Keratinocyte (primary cell): ENCODE measurements around the gene PRKCH. TPM values are rescaled to one million over a fixed set of nuclear protein-coding genes. Genes with fewer than 3 reads are reported as not detected.

Source experiments
- DNase-seq: peaks from one replicate; pipeline ENCODE4 v3.0.0-alpha.2; 2011; ENCODE audit warnings: low read depth, missing footprints, low spot score
- FAIRE-seq: peaks from 2 replicates; lab custom pipeline; 2011; peaks lifted over from hg19 to GRCh38; lab: Jason Lieb, UNC
- H2AFZ ChIP-seq: 2 replicates; pipeline ENCODE4 v1.6.0; 2012; ENCODE audit warnings: low read length, control low read depth, inconsistent platforms; ENCODE audit not compliant: control insufficient read depth
- H3K27ac ChIP-seq: 2 replicates; pipeline ENCODE4 v1.5.1; 2011; ENCODE audit warnings: low read length; ENCODE audit not compliant: control insufficient read depth, insufficient read depth
- H3K27me3 ChIP-seq: 3 replicates; pipeline ENCODE4 v1.6.0; 2011; ENCODE audit warnings: low read length; ENCODE audit not compliant: control insufficient read depth, insufficient read depth; ENCODE audit errors: extremely low read depth
- H3K36me3 ChIP-seq, 2 experiments: 2 replicates in 1 of 2; 3 replicates in 1 of 2; pipeline ENCODE4 v1.5.1; 2011; ENCODE audit warnings: low read length in 2 of 2, mild to moderate bottlenecking in 1 of 2; ENCODE audit not compliant: control insufficient read depth in 2 of 2, insufficient read depth in 2 of 2; ENCODE audit errors: extremely low read depth in 1 of 2
- H3K4me1 ChIP-seq: 3 replicates; pipeline ENCODE4 v1.5.1; 2011; ENCODE audit warnings: low read length; ENCODE audit not compliant: control insufficient read depth, insufficient read depth; ENCODE audit errors: extremely low read depth
- H3K4me2 ChIP-seq: 3 replicates; pipeline ENCODE4 v1.6.0; 2011; ENCODE audit warnings: low read depth, low read length; ENCODE audit not compliant: control insufficient read depth, insufficient read depth; ENCODE audit errors: extremely low read depth
- H3K4me3 ChIP-seq, 3 experiments: fragments of 200-600 bp in 1 of 3; sonication (generic) in 1 of 3; 2 replicates in 2 of 3; 3 replicates in 1 of 3; pipeline ENCODE4 v1.5.1; 2011 to 2016; ENCODE audit warnings: low read length in 3 of 3, mild to moderate bottlenecking in 3 of 3, control low read depth in 2 of 3, inconsistent platforms in 1 of 3, low read depth in 1 of 3, mixed read lengths in 1 of 3, mixed run types in 1 of 3, moderate library complexity in 1 of 3; ENCODE audit not compliant: control insufficient read depth in 2 of 3, insufficient read depth in 2 of 3; ENCODE audit errors: extremely low read depth in 1 of 3
- H3K79me2 ChIP-seq: 2 replicates; pipeline ENCODE4 v1.6.0; 2012; ENCODE audit warnings: low read length; ENCODE audit not compliant: control insufficient read depth, insufficient read depth
- H3K9ac ChIP-seq: 3 replicates; pipeline ENCODE4 v1.6.0; 2011; ENCODE audit warnings: low read length; ENCODE audit not compliant: control insufficient read depth, insufficient read depth; ENCODE audit errors: extremely low read depth
- H3K9me1 ChIP-seq: 3 replicates; pipeline ENCODE4 v1.6.0; 2011; ENCODE audit warnings: low read length; ENCODE audit not compliant: control insufficient read depth, insufficient read depth; ENCODE audit errors: extremely low read depth
- H3K9me3 ChIP-seq: 2 replicates; pipeline ENCODE4 v1.5.1; 2012; ENCODE audit warnings: low read depth, low read length; ENCODE audit not compliant: control insufficient read depth
- H4K20me1 ChIP-seq: 3 replicates; pipeline ENCODE4 v1.6.0; 2011; ENCODE audit warnings: low read length; ENCODE audit not compliant: control insufficient read depth, insufficient read depth; ENCODE audit errors: extremely low read depth
- CTCF ChIP-seq, 3 experiments: IDR thresholded peaks in 1 of 3; conservative IDR thresholded peaks in 1 of 3; optimal IDR thresholded peaks in 1 of 3; 2 replicates in 2 of 3; 3 replicates in 1 of 3; pipeline versions ENCODE3 to v1.5.1; 2011; ENCODE audit warnings: low read length in 3 of 3, mild to moderate bottlenecking in 3 of 3, moderate library complexity in 2 of 3, control low read depth in 1 of 3, inconsistent platforms in 1 of 3; ENCODE audit not compliant: insufficient read depth in 2 of 3; ENCODE audit errors: extremely low read depth in 1 of 3
- EZH2 ChIP-seq: IDR thresholded peaks from one replicate; pipeline ENCODE4 v1.6.1; 2012; ENCODE audit warnings: inconsistent platforms, mild to moderate bottlenecking, low read length, moderate library complexity
- dilution Hi-C: fragments of 300-500 bp; cut with MboI; formaldehyde crosslinking; loops from one replicate; pipeline ENCODE4 v1.7.0; 2020; ENCODE audit warnings: low sequenced_read_pairs; ENCODE audit not compliant: extremely low pct_ligation_motif_present
- polyA plus RNA-seq, 5 experiments: library from polyadenylated mRNA; depleted of rRNA in 3 of 5; stranded (reverse) in 3 of 5; stranded (forward) in 1 of 5; unstranded in 1 of 5; fragments of >200 nt; gene quantifications; 1 replicate in 1 of 5; 2 replicates in 3 of 5; 3 replicates in 1 of 5; pipeline versions ENCODE4 v1.2.1 to v1.2.3, GENCODE V29; 2011 to 2012; ENCODE audit warnings: missing spikeins in 2 of 5, low read depth in 1 of 5, low replicate concordance in 1 of 5

Gene PRKCH
- polyA plus RNA-seq, 1 donor (not counting 4 experiments of a cell fraction or from before 2014, with no cell fraction given) = 13.7 TPM

- peaks cover 20% of the 10 kb centered on the region for H3K79me2 ChIP-seq
- no peaks in the 10 kb centered on the region for H3K4me1 ChIP-seq
- H3K36me3 ChIP-seq = no peaks in the 10 kb centered on the region
- DNase-seq (no peak), FAIRE-seq (peak; percentile 69)
- H3K27ac ChIP-seq = no peak overlapping the region
- H3K9ac ChIP-seq = no peak overlapping the region
- no peak overlapping the region for H2AFZ ChIP-seq
- TF ChIP-seq EZH2 = no peak
- no peak for TF ChIP-seq CTCF (optimal IDR thresholded peaks at IDR 0.05 in 1 of 3, IDR thresholded peaks at IDR 0.05 in 1 of 3, conservative IDR thresholded peaks at IDR 0.05 in 1 of 3; ENCODE audit: extremely low read depth in 1 of 3, insufficient read depth in 2 of 3, low read length in 3 of 3)
- no peaks in the 10 kb centered on the region for H3K9me3 ChIP-seq
- no peaks in the 10 kb centered on the region for H3K27me3 ChIP-seq
- no peak overlapping the region for H3K4me2 ChIP-seq
- no peaks in the 10 kb centered on the region for H4K20me1 ChIP-seq
- dilution Hi-C loops = no loop called here
- no peak overlapping the region for H3K4me3 ChIP-seq
- H3K9me1 ChIP-seq = no peaks in the 10 kb centered on the region
Measured at GRCh38 chr14:61331992-61332657, 10.7 kb downstream of the PRKCH start.

- DNase-seq (no peak), FAIRE-seq (no peak)
- Histone ChIP-seq H3K36me3 (no peaks in the 10 kb centered on the region), H3K4me2 (no peak overlapping the region), H2AFZ (no peak overlapping the region), H3K4me1 (no peaks in the 10 kb centered on the region), H3K79me2 (peaks cover 15% of the 10 kb centered on the region), H3K27ac (no peak overlapping the region), H3K9ac (no peak overlapping the region), H3K9me3 (no peaks in the 10 kb centered on the region), H3K27me3 (no peaks in the 10 kb centered on the region), H3K9me1 (no peaks in the 10 kb centered on the region), H4K20me1 (no peaks in the 10 kb centered on the region), H3K4me3 (no peak overlapping the region)
- TF ChIP-seq CTCF (optimal IDR thresholded peaks at IDR 0.05 in 1 of 3, IDR thresholded peaks at IDR 0.05 in 1 of 3, conservative IDR thresholded peaks at IDR 0.05 in 1 of 3; ENCODE audit: extremely low read depth in 1 of 3, insufficient read depth in 2 of 3, low read length in 3 of 3) (no peak), EZH2 (no peak)
- dilution Hi-C loops = no loop called here
Measured at GRCh38 chr14:61332658-61333029, 11.3 kb downstream of the PRKCH start.
